K562 (cell line): ENCODE data around the gene TARS2. TPM values are rescaled to one million over a fixed set of nuclear protein-coding genes. Genes with fewer than 3 reads are reported as not detected.

Experiments
- CAMTA2 ChIP-seq: fragments of 250-450 bp; sonication (Bioruptor Pico); conservative IDR thresholded peaks from 2 replicates; pipeline ENCODE4 v1.5.1; 2022
- CREB5 ChIP-seq: fragments of 250-450 bp; sonication (Bioruptor Pico); IDR thresholded peaks from 2 replicates; pipeline ENCODE4 v1.5.0; 2020; ENCODE audit warnings: mild to moderate bottlenecking
- MCM2 ChIP-seq: fragments of 450-650 bp; IDR thresholded peaks from 2 replicates; pipeline ENCODE4 v1.6.1; 2017; ENCODE audit warnings: low read depth, mild to moderate bottlenecking
- MEF2A ChIP-seq: IDR thresholded peaks from 2 replicates; pipeline ENCODE4 v1.6.1; 2011; ENCODE audit warnings: low read depth, mild to moderate bottlenecking, low read length, moderate library complexity; ENCODE audit not compliant: control insufficient read depth
- NELFE ChIP-seq: IDR thresholded peaks from 2 replicates; pipeline ENCODE4 v1.6.1; 2011; ENCODE audit warnings: mild to moderate bottlenecking; ENCODE audit not compliant: insufficient read depth, insufficient read length
- RBM15 ChIP-seq: fragments of 200-400 bp; formaldehyde crosslinking; IDR thresholded peaks from 2 replicates; pipeline ENCODE4 v1.6.1; 2018; ENCODE audit warnings: mild to moderate bottlenecking, low read length, moderate library complexity; ENCODE audit not compliant: insufficient read depth
- SAFB2 ChIP-seq: fragments of 200-400 bp; formaldehyde crosslinking; IDR thresholded peaks from 2 replicates; pipeline ENCODE4 v1.6.1; 2018; ENCODE audit warnings: borderline replicate concordance, low read length, low read depth, moderate library complexity; ENCODE audit not compliant: severe bottlenecking
- SMAD3 ChIP-seq: fragments of 450-650 bp; formaldehyde crosslinking; conservative IDR thresholded peaks from 2 replicates; pipeline ENCODE4 v1.4.0; 2020; ENCODE audit warnings: mild to moderate bottlenecking
- THRB ChIP-seq: fragments of 450-650 bp; formaldehyde crosslinking; conservative IDR thresholded peaks from 2 replicates; pipeline ENCODE4 v1.4.0; 2022; ENCODE audit warnings: mild to moderate bottlenecking, missing genetic modification characterization
- ZBTB9 ChIP-seq: fragments of 450-650 bp; formaldehyde crosslinking; IDR thresholded peaks from 2 replicates; pipeline ENCODE4 v1.4.0; 2020; ENCODE audit warnings: mild to moderate bottlenecking, moderate library complexity
- ZNF140 ChIP-seq: fragments of 250-450 bp; sonication (Bioruptor Pico); IDR thresholded peaks from 2 replicates; pipeline ENCODE4 v1.8.0; 2021; ENCODE audit warnings: moderate library complexity, mild to moderate bottlenecking, inconsistent platforms
- ZNF431 ChIP-seq: sonication (generic); formaldehyde crosslinking; IDR thresholded peaks from 2 replicates; pipeline ENCODE4 v1.8.0; 2022; ENCODE audit warnings: mild to moderate bottlenecking, missing genetic modification reagents
- ZNF583 ChIP-seq: fragments of 250-450 bp; sonication (Bioruptor Pico); IDR thresholded peaks from 2 replicates; pipeline ENCODE4 v1.4.0; 2020
- polyA plus RNA-seq, 8 experiments: library from polyadenylated mRNA; depleted of rRNA in 4 of 8; stranded (reverse) in 5 of 8; unstranded in 3 of 8; fragments of >200 nt; fragmentation: Nextera tagmentation in 2 of 8; fragmentation: Illumina TruSeq in 1 of 8; extraction: Ambion mirVana in 2 of 8; extraction: Trizol in 1 of 8; gene quantifications; 2 replicates each; pipeline versions ENCODE4 v1.2.1 to v1.2.3, GENCODE V29; 2011 to 2014; ENCODE audit warnings: inconsistent platforms in 1 of 8, missing spikeins in 1 of 8
- total RNA-seq, 7 experiments: library from RNA; depleted of rRNA in 6 of 7; stranded (reverse); fragments of >200 nt in 6 of 7; fragmentation: Illumina TruSeq in 2 of 7; extraction: Trizol in 2 of 7; gene quantifications; 2 replicates each; pipeline versions ENCODE4 v1.2.1 to v1.2.3, GENCODE V29; 2011 to 2021; ENCODE audit warnings: low replicate concordance in 1 of 7

Gene TARS2
- total and polyA plus RNA-seq, 9 of the 15 experiments (the other 6 are each of a cell fraction or from before 2014, with no cell fraction given), result 17.0 to 64.2 (median 39.4) TPM

- TF ChIP-seq SAFB2 (no peak), ZNF583 (CRISPR knock-in tag) (0 out of 2 replicates have a peak, but pooled peaks have one; percentile 74), CAMTA2 (0 out of 2 replicates have a peak, but pooled peaks have one; percentile 34), RBM15 (no peak), CREB5 (no peak), THRB (no peak), MEF2A (peak; percentile 60; the same call in 1 of the 2 replicates), MCM2 (no peak), ZNF140 (CRISPR knock-in tag) (no peak), SMAD3 (CRISPR knock-in tag) (no peak), NELFE (no peak), ZNF431 (CRISPR knock-in tag) (no peak), ZBTB9 (CRISPR knock-in tag) (peak; percentile 21; the same call in 1 of the 2 replicates)
Measured at GRCh38 chr1:150515328-150516049, 28.3 kb downstream of the TARS2 start, which contains the start of gene FALEC (continued).
